D341Med (cell line): Measurements from ENCODE around the gene ABCB11.
"Not testable (repeated sequence)": the region's sequence is repeated elsewhere in the genome, so short reads cannot be mapped to it uniquely, and the experiment has no call there.

Experiments
- DNase-seq: peaks from one replicate; pipeline ENCODE4 v3.0.0; 2012; ENCODE audit warnings: low spot score

ABCB11 gene

DNA sequence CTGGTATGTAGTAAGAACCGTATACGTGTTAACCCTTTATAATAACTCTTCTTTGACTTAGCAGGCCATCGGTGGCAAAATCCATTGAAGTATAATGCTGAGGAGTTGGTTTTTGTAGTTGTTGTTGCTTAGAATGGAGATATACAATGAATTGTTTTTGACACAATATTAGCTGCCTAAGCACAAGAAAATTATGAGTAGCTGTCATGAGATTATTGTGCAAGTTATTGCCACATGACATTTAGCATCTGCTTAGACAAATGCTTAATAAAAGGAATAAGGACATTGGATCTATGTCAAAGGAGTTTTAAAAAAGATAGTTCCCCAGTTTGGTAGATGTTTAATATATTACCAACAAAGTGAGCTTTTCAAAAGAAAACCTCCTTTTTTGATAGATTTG, 59.9 kb downstream of the ABCB11 start:
- DNase-seq = no peak

- no peak for DNase-seq
Observed at GRCh38 chr2:168970711-168971233, 60.4 kb downstream of the ABCB11 start.

GRCh38 chr2:168969865-168970264, 61.3 kb downstream of the ABCB11 start:
- no peak for DNase-seq

DNA sequence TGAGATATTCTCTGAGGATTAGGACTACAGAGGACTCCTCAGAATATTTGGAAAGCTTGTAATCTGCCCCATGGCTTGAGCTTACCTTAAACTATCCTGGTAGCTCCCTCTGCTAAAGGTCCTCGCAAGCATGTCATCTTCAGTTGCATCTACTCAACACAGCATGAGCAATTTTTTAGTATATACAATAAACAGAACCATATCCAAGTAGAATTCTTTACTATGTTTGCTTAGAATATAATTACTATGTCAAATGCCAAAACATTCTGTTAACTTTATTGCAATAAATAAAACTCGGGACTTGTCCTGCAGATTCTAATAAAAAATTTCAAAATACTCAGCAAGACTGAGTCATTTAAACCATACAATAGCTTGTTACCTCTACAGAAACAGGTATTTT, 62.8 kb downstream of the ABCB11 start:
- DNase-seq = no peak

- DNase-seq = no peak
Observed at GRCh38 chr2:168964251-168964807, 66.8 kb downstream of the ABCB11 start.

- no peak for DNase-seq
Observed at GRCh38 chr2:168962636-168963035, 68.5 kb downstream of the ABCB11 start.

DNA sequence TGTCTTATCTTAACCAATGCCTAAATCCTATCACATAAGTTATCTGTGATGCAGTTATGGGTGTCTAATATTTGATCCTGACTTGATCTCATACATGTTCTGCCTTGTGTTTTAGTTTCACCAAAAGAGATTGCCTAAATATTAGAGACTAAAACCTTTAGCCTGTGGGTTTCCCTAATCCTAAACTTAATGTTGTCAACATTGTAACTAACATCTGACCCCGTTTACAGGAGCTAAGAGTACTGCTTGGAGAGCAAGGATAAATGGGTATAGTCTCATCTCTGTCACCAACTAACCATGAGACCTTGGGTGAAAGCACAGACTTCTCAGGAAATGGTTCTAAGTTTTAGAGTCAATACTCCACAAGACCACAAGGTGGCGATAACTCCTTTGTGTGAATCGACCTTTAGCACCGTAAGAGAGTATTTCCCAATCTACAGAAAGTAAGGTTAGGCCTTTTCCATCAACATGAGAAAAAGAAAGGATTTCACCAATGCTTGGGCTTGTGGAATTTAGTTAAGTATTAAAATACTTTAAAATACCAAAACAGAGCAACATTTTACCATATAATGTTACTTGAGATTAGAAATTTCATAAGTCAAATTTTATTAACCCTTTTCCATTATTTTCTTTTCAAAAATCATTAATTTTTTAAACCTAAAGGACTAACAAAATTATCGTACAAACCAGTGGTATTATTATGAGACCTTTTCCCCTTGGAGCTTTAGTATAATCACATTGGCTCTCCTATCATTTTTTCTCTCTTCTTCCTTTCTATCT, 69.5 kb downstream of the ABCB11 start:
- peak; percentile 49 for DNase-seq

GRCh38 chr2:168956392-168956791, 74.7 kb downstream of the ABCB11 start:
- DNase-seq = no peak

- no peak for DNase-seq
Observed at GRCh38 chr2:168955321-168955720, 75.8 kb downstream of the ABCB11 start.

- no peak for DNase-seq
Observed at GRCh38 chr2:168954256-168954655, 76.9 kb downstream of the ABCB11 start.

GRCh38 chr2:168952424-168952823, 78.7 kb downstream of the ABCB11 start:
- no peak for DNase-seq

GRCh38 chr2:168951871-168952270, 79.3 kb downstream of the ABCB11 start:
- no peak for DNase-seq

- no peak for DNase-seq
Observed at GRCh38 chr2:168949324-168949723, 81.8 kb downstream of the ABCB11 start.

GRCh38 chr2:168948621-168949212, 82.4 kb downstream of the ABCB11 start:
- peak; percentile 37 for DNase-seq

GRCh38 chr2:168945508-168945907, 85.6 kb downstream of the ABCB11 start:
- DNase-seq = no peak

GRCh38 chr2:168944065-168944464, 87.1 kb downstream of the ABCB11 start:
- DNase-seq = no peak

DNA sequence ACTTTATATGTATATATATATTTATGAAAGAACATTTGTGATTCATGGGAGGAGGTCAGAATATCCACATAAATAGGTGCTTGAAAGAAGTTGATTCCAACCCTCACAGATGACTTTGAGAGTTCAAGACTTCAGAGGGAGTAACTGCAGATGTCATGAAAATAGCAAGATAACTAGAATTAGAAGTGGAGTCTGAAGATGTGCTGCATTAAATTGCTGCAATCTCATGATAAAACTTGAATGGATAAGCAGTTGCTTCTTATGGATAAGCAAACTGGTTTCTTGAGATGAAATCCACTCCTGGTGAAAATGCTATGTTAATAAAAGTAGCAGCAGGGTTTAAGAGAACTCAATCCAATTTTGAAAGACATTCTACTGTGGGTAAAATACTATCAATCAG, 89.8 kb downstream of the ABCB11 start:
- DNase-seq = no peak

- no peak for DNase-seq
Observed at GRCh38 chr2:168939918-168940317, 91.2 kb downstream of the ABCB11 start.

DNA sequence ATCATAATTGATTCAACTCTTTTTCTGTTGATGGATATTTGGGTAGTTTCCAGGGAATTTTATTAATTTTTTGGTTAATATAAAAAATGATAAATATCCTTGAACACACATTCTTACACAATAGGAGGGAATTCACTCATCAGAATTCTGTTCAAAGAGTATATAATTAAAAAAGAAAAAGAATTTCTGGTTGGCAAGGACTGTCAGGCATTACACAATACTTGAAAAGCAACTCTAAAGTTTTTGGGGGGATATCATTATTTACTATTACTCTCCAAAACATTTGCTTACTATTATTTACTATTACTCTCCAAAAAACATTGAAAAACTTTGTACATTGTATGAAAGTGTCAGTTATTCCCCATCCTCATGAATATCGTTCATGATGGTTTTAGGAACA, 92.1 kb downstream of the ABCB11 start:
- no peak for DNase-seq

DNA sequence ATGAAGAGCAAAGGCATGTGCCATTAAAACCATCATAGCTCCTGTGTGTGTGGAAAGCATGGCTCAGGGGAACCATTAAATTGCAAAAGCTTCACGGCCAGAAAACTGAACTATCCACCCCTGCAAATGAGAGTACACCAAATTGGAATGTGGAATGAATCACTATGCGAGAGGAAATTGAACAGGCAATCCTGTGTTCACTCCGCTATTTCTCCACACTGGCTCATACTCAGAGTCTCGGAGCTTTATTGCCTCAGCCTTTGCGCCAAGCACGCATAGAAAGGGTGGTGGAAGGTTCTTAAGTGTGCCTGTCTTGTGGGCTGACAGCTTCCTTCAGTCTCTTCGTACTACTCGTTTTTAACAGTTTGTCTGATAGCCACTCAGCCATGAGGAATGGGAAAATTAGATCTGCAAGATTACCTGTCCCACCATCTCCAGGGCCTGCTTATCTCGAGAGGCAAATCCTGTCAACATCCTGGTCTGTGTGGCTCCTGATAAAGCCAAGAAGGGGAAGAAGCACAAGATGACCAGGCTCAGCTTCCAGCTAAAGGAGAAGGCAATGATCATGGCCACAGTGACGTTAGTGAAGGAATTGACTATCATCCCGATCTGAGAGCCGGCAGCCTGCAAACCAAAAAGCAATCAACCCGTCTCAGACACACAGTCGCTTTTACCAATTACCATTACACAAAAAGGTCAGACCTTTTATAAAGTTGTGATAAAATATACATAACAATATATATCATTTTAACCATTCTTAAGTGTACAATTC, 95.1 kb downstream of the ABCB11 start:
- no peak for DNase-seq

GRCh38 chr2:168934826-168935225, 96.3 kb downstream of the ABCB11 start:
- no peak for DNase-seq

- DNase-seq = not testable (repeated sequence)
Observed at GRCh38 chr2:168932174-168932573, 99.0 kb downstream of the ABCB11 start.

- DNase-seq = no peak
Observed at GRCh38 chr2:168930242-168930641, 100.9 kb downstream of the ABCB11 start.
